HG03159 (cell line): Measurements from ENCODE around the gene FFAR2.

Experiments used
- ATAC-seq: cut with Tn5 transposase; IDR thresholded peaks from one replicate; pipeline ENCODE4 v1.9.1; 2021; ENCODE audit warnings: mild to moderate bottlenecking, moderate library complexity; ENCODE audit not compliant: unreplicated experiment

FFAR2 gene

GRCh38 chr19:35484252-35485036, 36.4 kb downstream of the FFAR2 start:
- ATAC-seq, result peak; percentile 83

GRCh38 chr19:35486268-35486708, 38.2 kb downstream of the FFAR2 start:
- no peak for ATAC-seq

GRCh38 chr19:35487656-35488182, 39.7 kb downstream of the FFAR2 start:
- ATAC-seq, result no peak

- no peak for ATAC-seq
Observed at GRCh38 chr19:35488677-35489076, 40.6 kb downstream of the FFAR2 start.

- ATAC-seq, result no peak
Observed at GRCh38 chr19:35490364-35490763, 42.3 kb downstream of the FFAR2 start, which contains the start of gene KRTDAP. KRTDAP (minus strand) TSS chr19:35490464; CDS start chr19:35490442, 22 bp downstream.

- ATAC-seq, result no peak
Observed at GRCh38 chr19:35491836-35492360, 43.8 kb downstream of the FFAR2 start.

GRCh38 chr19:35493971-35494370, 45.9 kb downstream of the FFAR2 start:
- ATAC-seq, result no peak

GRCh38 chr19:35495107-35496064, 47.3 kb downstream of the FFAR2 start:
- no peak for ATAC-seq

GRCh38 chr19:35497406-35497805, 49.3 kb downstream of the FFAR2 start:
- no peak for ATAC-seq

GRCh38 chr19:35498220-35498619, 50.2 kb downstream of the FFAR2 start:
- ATAC-seq, result no peak

- ATAC-seq, result no peak
Observed at GRCh38 chr19:35498984-35499527, 51.0 kb downstream of the FFAR2 start.

- ATAC-seq, result no peak
Observed at GRCh38 chr19:35500611-35501010, 52.6 kb downstream of the FFAR2 start.
